Glomerular endothelial cell (primary cell): ENCODE results near the gene BCL2L1. TPM values are rescaled to one million over a fixed set of nuclear protein-coding genes. Genes with fewer than 3 reads are reported as not detected.
A peak's percentile ranks its signal among the peaks of the same experiment; 100 is the strongest.

Source experiments
- DNase-seq: peaks from one replicate; pipeline ENCODE4 v3.0.0-alpha.2; 2011; ENCODE audit warnings: low read depth, low spot score; ENCODE audit errors: extremely low read depth
- total RNA-seq: library from RNA; depleted of rRNA; stranded (reverse); fragments of >200 nt; gene quantifications from 2 replicates; pipeline ENCODE4 v1.2.3, GENCODE V29; 2015

BCL2L1 gene
- total RNA-seq, 1 donor from 2014 or later: 143 TPM

GRCh38 chr20:31710423-31711108 lies 12.1 kb downstream of the BCL2L1 start:
- DNase-seq: no peak

GRCh38 chr20:31709939-31710338 lies 12.7 kb downstream of the BCL2L1 start:
- DNase-seq: no peak

GRCh38 chr20:31708736-31709534 lies 13.7 kb downstream of the BCL2L1 start:
- no peak for DNase-seq

- DNase-seq: no peak
Measured at GRCh38 chr20:31707994-31708735, 14.5 kb downstream of the BCL2L1 start.

- DNase-seq: no peak
Measured at GRCh38 chr20:31707258-31707615, 15.4 kb downstream of the BCL2L1 start.

- DNase-seq: no peak
Measured at GRCh38 chr20:31706607-31707257, 15.9 kb downstream of the BCL2L1 start.

- DNase-seq: no peak
Measured at GRCh38 chr20:31705598-31706597, 16.8 kb downstream of the BCL2L1 start.

- no peak for DNase-seq
Measured at GRCh38 chr20:31705191-31705590, 17.5 kb downstream of the BCL2L1 start.

GRCh38 chr20:31704225-31705119 lies 18.2 kb downstream of the BCL2L1 start:
- DNase-seq: no peak

- DNase-seq: no peak
Measured at GRCh38 chr20:31701591-31701990, 21.1 kb downstream of the BCL2L1 start.

GRCh38 chr20:31700747-31701146 lies 21.9 kb downstream of the BCL2L1 start:
- no peak for DNase-seq

GRCh38 chr20:31699801-31700728 lies 22.6 kb downstream of the BCL2L1 start:
- DNase-seq: no peak

- peak; percentile 94 for DNase-seq
Measured at GRCh38 chr20:31698803-31699718, 23.6 kb downstream of the BCL2L1 start.

- no peak for DNase-seq
Measured at GRCh38 chr20:31698243-31698802, 24.3 kb downstream of the BCL2L1 start.

GRCh38 chr20:31695849-31696804 lies 26.5 kb downstream of the BCL2L1 start:
- DNase-seq: no peak
